Measurements from ENCODE around the gene TPPP2.

TPPP2 gene

GRCh38 chr14:21081521-21082142 is 51.6 kb downstream of the TPPP2 start:
- no peak for FAIRE-seq

All from colon (tissue), 2 donors.